SK-N-SH treated with all-trans-retinoic acid at 6 μM for 48 hours (cell line): Measurements from ENCODE around the gene ADAM30.
"Not testable (repeated sequence)": the region's sequence is repeated elsewhere in the genome, so short reads cannot be mapped to it uniquely, and the experiment has no call there.

Experiments used
- ATAC-seq: fragments of 200-7000 bp; cut with Tn5 transposase; 3 replicates; pipeline ENCODE4 v1.9.1; 2020; ENCODE audit warnings: mild to moderate bottlenecking, moderate library complexity
- BACH2 ChIP-seq: fragments of 250-450 bp; sonication (Bioruptor Pico); IDR thresholded peaks from 2 replicates; pipeline ENCODE4 v1.9.0; 2021; ENCODE audit warnings: mild to moderate bottlenecking, borderline replicate concordance
- GLIS3 ChIP-seq: fragments of 250-450 bp; sonication (Bioruptor Pico); IDR thresholded peaks from 2 replicates; pipeline ENCODE4 v1.5.0; 2020; ENCODE audit warnings: mild to moderate bottlenecking, moderate library complexity
- OSR1 ChIP-seq: fragments of 250-450 bp; sonication (Bioruptor Pico); IDR thresholded peaks from 2 replicates; pipeline ENCODE4 v1.8.0; 2022; ENCODE audit warnings: moderate library complexity, mild to moderate bottlenecking, inconsistent platforms
- ZFP3 ChIP-seq: fragments of 250-450 bp; sonication (Bioruptor Pico); IDR thresholded peaks from 2 replicates; pipeline ENCODE4 v1.5.0; 2020; ENCODE audit warnings: mild to moderate bottlenecking, moderate library complexity
- ZFP30 ChIP-seq: fragments of 450-650 bp; formaldehyde crosslinking; IDR thresholded peaks from 2 replicates; pipeline ENCODE4 v1.5.0; 2022; ENCODE audit warnings: mild to moderate bottlenecking, moderate library complexity
- ZNF8 ChIP-seq: fragments of 450-650 bp; formaldehyde crosslinking; IDR thresholded peaks from 2 replicates; pipeline ENCODE4 v1.5.0; 2020; ENCODE audit warnings: mild to moderate bottlenecking, moderate library complexity
- TF ChIP-seq, protein P1 (sequence below): fragments of 250-450 bp; sonication (Bioruptor Pico); IDR thresholded peaks from 2 replicates; pipeline ENCODE4 v1.5.1; 2021; ENCODE audit warnings: mild to moderate bottlenecking, moderate library complexity
- TF ChIP-seq, protein P2 (sequence below): fragments of 250-450 bp; sonication (Bioruptor Pico); IDR thresholded peaks from 2 replicates; pipeline ENCODE4 v1.8.0; 2020; ENCODE audit warnings: mild to moderate bottlenecking, moderate library complexity, borderline replicate concordance
- TF ChIP-seq, protein P3 (sequence below): fragments of 250-450 bp; sonication (Bioruptor Pico); IDR thresholded peaks from 2 replicates; pipeline ENCODE4 v1.8.0; 2021; ENCODE audit warnings: low read depth, mild to moderate bottlenecking, moderate library complexity, borderline replicate concordance
- TF ChIP-seq, protein P4 (sequence below): fragments of 250-450 bp; sonication (Bioruptor Pico); IDR thresholded peaks from 2 replicates; pipeline ENCODE4 v1.5.0; 2020; ENCODE audit warnings: mild to moderate bottlenecking, moderate library complexity

Gene ADAM30

DNA sequence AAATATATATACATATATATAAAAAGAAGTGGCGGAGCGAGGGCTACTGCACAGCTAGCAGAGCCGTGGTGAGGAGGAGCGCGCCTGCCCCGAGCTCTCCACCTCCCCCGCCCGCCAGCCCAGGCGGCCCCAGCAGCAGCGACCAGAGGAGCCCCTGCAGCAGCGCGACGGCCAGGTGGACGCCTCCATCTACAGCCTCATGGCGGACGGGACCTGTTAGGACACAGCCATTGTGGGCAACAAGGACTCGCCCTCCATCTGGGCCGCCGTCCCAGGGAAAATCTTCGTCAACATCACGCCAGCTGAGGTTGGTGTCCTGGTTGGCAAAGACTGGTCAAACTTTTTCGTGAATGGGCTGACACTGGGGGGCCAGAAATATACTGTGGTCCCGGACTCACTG lies 43.2 kb downstream of the ADAM30 start:
- TF ChIP-seq GLIS3 (CRISPR knock-in tag) (no peak), ZNF8 (no peak), BACH2 (CRISPR knock-in tag) (no peak), ZFP30 (CRISPR knock-in tag) (no peak), OSR1 (CRISPR knock-in tag) (no peak), ZFP3 (CRISPR knock-in tag) (no peak)
- TF ChIP-seq, protein P1, sequence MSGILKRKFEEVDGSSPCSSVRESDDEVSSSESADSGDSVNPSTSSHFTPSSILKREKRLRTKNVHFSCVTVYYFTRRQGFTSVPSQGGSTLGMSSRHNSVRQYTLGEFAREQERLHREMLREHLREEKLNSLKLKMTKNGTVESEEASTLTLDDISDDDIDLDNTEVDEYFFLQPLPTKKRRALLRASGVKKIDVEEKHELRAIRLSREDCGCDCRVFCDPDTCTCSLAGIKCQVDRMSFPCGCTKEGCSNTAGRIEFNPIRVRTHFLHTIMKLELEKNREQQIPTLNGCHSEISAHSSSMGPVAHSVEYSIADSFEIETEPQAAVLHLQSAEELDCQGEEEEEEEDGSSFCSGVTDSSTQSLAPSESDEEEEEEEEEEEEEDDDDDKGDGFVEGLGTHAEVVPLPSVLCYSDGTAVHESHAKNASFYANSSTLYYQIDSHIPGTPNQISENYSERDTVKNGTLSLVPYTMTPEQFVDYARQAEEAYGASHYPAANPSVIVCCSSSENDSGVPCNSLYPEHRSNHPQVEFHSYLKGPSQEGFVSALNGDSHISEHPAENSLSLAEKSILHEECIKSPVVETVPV (CRISPR knock-in tag): no peak
- TF ChIP-seq, protein P2, sequence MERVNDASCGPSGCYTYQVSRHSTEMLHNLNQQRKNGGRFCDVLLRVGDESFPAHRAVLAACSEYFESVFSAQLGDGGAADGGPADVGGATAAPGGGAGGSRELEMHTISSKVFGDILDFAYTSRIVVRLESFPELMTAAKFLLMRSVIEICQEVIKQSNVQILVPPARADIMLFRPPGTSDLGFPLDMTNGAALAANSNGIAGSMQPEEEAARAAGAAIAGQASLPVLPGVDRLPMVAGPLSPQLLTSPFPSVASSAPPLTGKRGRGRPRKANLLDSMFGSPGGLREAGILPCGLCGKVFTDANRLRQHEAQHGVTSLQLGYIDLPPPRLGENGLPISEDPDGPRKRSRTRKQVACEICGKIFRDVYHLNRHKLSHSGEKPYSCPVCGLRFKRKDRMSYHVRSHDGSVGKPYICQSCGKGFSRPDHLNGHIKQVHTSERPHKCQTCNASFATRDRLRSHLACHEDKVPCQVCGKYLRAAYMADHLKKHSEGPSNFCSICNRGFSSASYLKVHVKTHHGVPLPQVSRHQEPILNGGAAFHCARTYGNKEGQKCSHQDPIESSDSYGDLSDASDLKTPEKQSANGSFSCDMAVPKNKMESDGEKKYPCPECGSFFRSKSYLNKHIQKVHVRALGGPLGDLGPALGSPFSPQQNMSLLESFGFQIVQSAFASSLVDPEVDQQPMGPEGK (CRISPR knock-in tag): no peak
- TF ChIP-seq, protein P3, sequence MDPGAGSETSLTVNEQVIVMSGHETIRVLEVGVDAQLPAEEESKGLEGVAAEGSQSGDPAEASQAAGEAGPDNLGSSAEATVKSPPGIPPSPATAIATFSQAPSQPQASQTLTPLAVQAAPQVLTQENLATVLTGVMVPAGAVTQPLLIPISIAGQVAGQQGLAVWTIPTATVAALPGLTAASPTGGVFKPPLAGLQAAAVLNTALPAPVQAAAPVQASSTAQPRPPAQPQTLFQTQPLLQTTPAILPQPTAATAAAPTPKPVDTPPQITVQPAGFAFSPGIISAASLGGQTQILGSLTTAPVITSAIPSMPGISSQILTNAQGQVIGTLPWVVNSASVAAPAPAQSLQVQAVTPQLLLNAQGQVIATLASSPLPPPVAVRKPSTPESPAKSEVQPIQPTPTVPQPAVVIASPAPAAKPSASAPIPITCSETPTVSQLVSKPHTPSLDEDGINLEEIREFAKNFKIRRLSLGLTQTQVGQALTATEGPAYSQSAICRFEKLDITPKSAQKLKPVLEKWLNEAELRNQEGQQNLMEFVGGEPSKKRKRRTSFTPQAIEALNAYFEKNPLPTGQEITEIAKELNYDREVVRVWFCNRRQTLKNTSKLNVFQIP (CRISPR knock-in tag): no peak
- TF ChIP-seq, protein P4, sequence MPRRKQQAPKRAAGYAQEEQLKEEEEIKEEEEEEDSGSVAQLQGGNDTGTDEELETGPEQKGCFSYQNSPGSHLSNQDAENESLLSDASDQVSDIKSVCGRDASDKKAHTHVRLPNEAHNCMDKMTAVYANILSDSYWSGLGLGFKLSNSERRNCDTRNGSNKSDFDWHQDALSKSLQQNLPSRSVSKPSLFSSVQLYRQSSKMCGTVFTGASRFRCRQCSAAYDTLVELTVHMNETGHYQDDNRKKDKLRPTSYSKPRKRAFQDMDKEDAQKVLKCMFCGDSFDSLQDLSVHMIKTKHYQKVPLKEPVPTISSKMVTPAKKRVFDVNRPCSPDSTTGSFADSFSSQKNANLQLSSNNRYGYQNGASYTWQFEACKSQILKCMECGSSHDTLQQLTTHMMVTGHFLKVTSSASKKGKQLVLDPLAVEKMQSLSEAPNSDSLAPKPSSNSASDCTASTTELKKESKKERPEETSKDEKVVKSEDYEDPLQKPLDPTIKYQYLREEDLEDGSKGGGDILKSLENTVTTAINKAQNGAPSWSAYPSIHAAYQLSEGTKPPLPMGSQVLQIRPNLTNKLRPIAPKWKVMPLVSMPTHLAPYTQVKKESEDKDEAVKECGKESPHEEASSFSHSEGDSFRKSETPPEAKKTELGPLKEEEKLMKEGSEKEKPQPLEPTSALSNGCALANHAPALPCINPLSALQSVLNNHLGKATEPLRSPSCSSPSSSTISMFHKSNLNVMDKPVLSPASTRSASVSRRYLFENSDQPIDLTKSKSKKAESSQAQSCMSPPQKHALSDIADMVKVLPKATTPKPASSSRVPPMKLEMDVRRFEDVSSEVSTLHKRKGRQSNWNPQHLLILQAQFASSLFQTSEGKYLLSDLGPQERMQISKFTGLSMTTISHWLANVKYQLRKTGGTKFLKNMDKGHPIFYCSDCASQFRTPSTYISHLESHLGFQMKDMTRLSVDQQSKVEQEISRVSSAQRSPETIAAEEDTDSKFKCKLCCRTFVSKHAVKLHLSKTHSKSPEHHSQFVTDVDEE: no peak

DNA sequence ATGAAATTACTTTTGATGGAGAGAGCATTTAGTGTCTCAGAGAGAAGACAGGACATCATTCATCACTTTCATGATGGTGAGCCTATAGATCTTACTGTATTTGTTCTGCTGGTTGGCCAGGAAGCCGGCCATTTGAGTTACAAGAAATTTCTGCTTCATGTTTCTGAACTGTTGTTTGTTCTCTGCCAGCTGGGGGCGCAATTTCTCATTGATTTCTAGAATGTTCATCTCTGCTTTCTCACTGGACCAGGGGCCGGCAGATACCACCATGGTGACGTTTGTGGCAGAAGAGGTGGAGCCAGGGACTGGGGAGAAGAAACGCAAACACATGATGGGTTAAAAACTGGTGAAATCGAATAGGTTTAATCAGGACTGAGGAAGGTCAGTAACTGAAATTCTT lies 52.1 kb downstream of the ADAM30 start:
- not testable (repeated sequence) for ATAC-seq

More for the DNA sequence above, 43.2 kb downstream of the ADAM30 start:
- no peak for ATAC-seq
